Tibial nerve (tissue), 4 donors: ENCODE measurements around the gene ARHGAP44.

Experiments used
- EP300 ChIP-seq, 2 donors: sonication (generic); formaldehyde crosslinking; IDR thresholded peaks; one replicate each; pipeline ENCODE4 v1.6.1; 2017; ENCODE audit warnings: antibody characterized with exemption in 2 of 2, mild to moderate bottlenecking in 1 of 2
- POLR2A ChIP-seq, 2 donors: fragments of 450-650 bp; IDR thresholded peaks; one replicate each; pipeline ENCODE4 v1.6.1; 2017; ENCODE audit warnings: antibody characterized with exemption in 2 of 2, mild to moderate bottlenecking in 2 of 2, moderate library complexity in 2 of 2
- TF ChIP-seq, protein P1 (sequence below), 5 experiments: fragments of 200-600 bp in 3 of 5; fragments of 450-650 bp in 2 of 5; sonication (generic) in 3 of 5; IDR thresholded peaks; one replicate each; pipeline ENCODE4 v1.5.1; 2016 to 2019; ENCODE audit warnings: antibody characterized with exemption in 5 of 5, mild to moderate bottlenecking in 3 of 5, moderate library complexity in 2 of 5

DNA sequence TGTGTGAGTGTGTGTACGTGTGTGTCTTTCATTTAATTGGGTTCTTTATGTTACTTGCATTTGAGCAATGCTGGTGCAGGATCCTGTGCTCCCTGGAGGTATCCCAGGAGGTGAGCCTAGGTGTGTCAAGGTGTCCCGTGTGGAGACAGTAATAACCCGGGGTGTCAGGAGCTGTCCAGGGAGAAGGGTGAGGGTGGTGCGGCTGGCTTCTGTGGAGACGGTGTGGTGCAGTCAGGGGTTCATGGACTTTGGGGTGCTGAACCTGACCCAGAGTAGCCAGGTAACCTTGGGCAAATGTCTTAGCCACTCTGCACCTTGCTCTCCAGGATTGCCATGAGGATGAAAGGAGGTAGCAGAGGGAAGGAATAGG lies 235.9 kb downstream of the ARHGAP44 start:
- TF ChIP-seq, protein P1, sequence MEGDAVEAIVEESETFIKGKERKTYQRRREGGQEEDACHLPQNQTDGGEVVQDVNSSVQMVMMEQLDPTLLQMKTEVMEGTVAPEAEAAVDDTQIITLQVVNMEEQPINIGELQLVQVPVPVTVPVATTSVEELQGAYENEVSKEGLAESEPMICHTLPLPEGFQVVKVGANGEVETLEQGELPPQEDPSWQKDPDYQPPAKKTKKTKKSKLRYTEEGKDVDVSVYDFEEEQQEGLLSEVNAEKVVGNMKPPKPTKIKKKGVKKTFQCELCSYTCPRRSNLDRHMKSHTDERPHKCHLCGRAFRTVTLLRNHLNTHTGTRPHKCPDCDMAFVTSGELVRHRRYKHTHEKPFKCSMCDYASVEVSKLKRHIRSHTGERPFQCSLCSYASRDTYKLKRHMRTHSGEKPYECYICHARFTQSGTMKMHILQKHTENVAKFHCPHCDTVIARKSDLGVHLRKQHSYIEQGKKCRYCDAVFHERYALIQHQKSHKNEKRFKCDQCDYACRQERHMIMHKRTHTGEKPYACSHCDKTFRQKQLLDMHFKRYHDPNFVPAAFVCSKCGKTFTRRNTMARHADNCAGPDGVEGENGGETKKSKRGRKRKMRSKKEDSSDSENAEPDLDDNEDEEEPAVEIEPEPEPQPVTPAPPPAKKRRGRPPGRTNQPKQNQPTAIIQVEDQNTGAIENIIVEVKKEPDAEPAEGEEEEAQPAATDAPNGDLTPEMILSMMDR (IDR thresholded peaks at IDR 0.05), result no peak
- no peak for TF ChIP-seq POLR2A (IDR thresholded peaks at IDR 0.05)
- TF ChIP-seq EP300 (IDR thresholded peaks at IDR 0.05), result no peak
